A673 (cell line): ENCODE results near the gene TENM3.

Experiments used
- CTCF ChIP-seq: fragments of 300-800, 200-600 bp; sonication (generic); conservative IDR thresholded peaks from 2 replicates; pipeline ENCODE4 v1.5.1; 2017; ENCODE audit warnings: low read depth, mild to moderate bottlenecking, antibody characterized with exemption, low read length, moderate library complexity, mixed read lengths
- EZH2 ChIP-seq: fragments of 200-600 bp; sonication (generic); IDR thresholded peaks from 2 replicates; pipeline ENCODE4 v1.6.1; 2017; ENCODE audit warnings: borderline replicate concordance, low read depth, mild to moderate bottlenecking, mixed read lengths, antibody characterized with exemption, low read length; ENCODE audit not compliant: poor library complexity, severe bottlenecking

- TF ChIP-seq CTCF (no peak), EZH2 (no peak)
Observed at GRCh38 chr4:182496408-182496807, 253.2 kb downstream of the TENM3 start.
